Ovary (tissue), 10 donors: ENCODE results near the gene KCNQ5. TPM values are rescaled to one million over a fixed set of nuclear protein-coding genes. Genes with fewer than 3 reads are reported as not detected.
"Not testable (repeated sequence)": the region's sequence is repeated elsewhere in the genome, so short reads cannot be mapped to it uniquely, and the experiment has no call there.

ENCODE experiments used
- DNase-seq, 5 donors: peaks; one replicate each; pipeline ENCODE4 v3.0.0-alpha.2; 2019 to 2020
- H3K27ac ChIP-seq, 2 donors: fragments of 200-600 bp; one replicate each; pipeline versions ENCODE4 v1.5.1 to v1.8.0; 2019 to 2022
- H3K27me3 ChIP-seq: fragments of 200-600 bp; one replicate; pipeline ENCODE4 v1.8.0; 2022
- H3K36me3 ChIP-seq: fragments of 200-600 bp; sonication (generic); one replicate; pipeline ENCODE4 v1.5.1; 2019
- H3K4me1 ChIP-seq: one replicate; pipeline ENCODE4 v1.8.1; 2013; ENCODE audit warnings: mild to moderate bottlenecking, moderate library complexity; ENCODE audit not compliant: insufficient read depth
- H3K4me3 ChIP-seq: fragments of 200-600 bp; sonication (generic); one replicate; pipeline ENCODE4 v1.5.1; 2017
- H3K9me3 ChIP-seq, 2 donors: fragments of 200-600 bp in 1 of 2; sonication (generic) in 1 of 2; one replicate each; pipeline versions ENCODE4 v1.5.1 to v1.8.1; 2013 to 2019; ENCODE audit warnings: mild to moderate bottlenecking in 1 of 2, moderate library complexity in 1 of 2
- CTCF ChIP-seq, 3 donors: fragments of 450-650 bp in 2 of 3; fragments of 200-600 bp in 1 of 3; IDR thresholded peaks; one replicate each; pipeline versions ENCODE4 v1.5.1 to v1.8.0; 2016 to 2022; ENCODE audit warnings: antibody characterized with exemption in 3 of 3, mild to moderate bottlenecking in 1 of 3
- EP300 ChIP-seq: sonication (generic); formaldehyde crosslinking; IDR thresholded peaks from one replicate; pipeline ENCODE4 v1.6.1; 2017; ENCODE audit warnings: antibody characterized with exemption
- POLR2A ChIP-seq: fragments of 450-650 bp; IDR thresholded peaks from one replicate; pipeline ENCODE4 v1.6.1; 2017; ENCODE audit warnings: antibody characterized with exemption, mild to moderate bottlenecking, moderate library complexity
- WGBS, 3 donors: extraction: QIAGEN DNeasy Blood & Tissue Kit in 1 of 3; methylation state at CpG; one replicate each; pipeline versions ENCODE4 v1.1.5 to v1.1.7; 2013 to 2017; 5-methylcytosine and 5-hydroxymethylcytosine counted together
- intact Hi-C, 4 donors: fragments of 100-400 bp; cut with DNase I; formaldehyde crosslinking; loops; one replicate each; pipeline versions ENCODE4 v1.11.0 to v1.15.1; 2022 to 2023
- long read RNA-seq, 3 donors: library from polyadenylated mRNA in 2 of 3; unstranded in 2 of 3; transcript quantifications; one replicate each; pipeline ENCODE4 v2.0.0 and lab custom pipeline, GENCODE V29; 2021 to 2026
- polyA plus RNA-seq, 2 donors: library from polyadenylated mRNA; stranded (reverse); fragments of 200-250 nt in 1 of 2; fragments of 350-450 nt in 1 of 2; fragmentation: Illumina TruSeq in 1 of 2; extraction: RNeasy Lipid Tissue Mini Kit (QIAGEN cat#74804) in 1 of 2; gene quantifications; one replicate each; pipeline ENCODE4 v1.2.3, GENCODE V29; 2013 to 2014
- total RNA-seq, 7 donors: library from RNA; depleted of rRNA in 2 of 7; stranded (reverse); fragments of >200 nt in 2 of 7; fragmentation: NEBNext Ultra II Directional in 3 of 7; extraction: Animal tissue kit (Norgen Biotek cat#: 25700) in 3 of 7; gene quantifications; one replicate each; pipeline versions ENCODE4 v1.1.0 to v1.2.4, GENCODE V29; 2016 to 2023
- donor health status: DM: no; HTN: no; CAD: no; lungs with moderate emphysema.
- donor health status: DM: no; HTN: no; CAD: no.
- donor health status: Bipolar disorder and iron deficiency.
- donor health status: DM: yes; HTN: yes; CAD: no.
- donor health status: DM: no; HTN: no; CAD: no.
- donor health status: DM: yes; HTN: yes; CAD: no.

KCNQ5 gene
- total RNA-seq = under 1 TPM in 5 of 7 donors, not detected in 2; 0.07 to 0.80 (median 0.20) TPM
- polyA plus RNA-seq = under 1 TPM; 0.02 to 0.12 TPM
- long read RNA-seq, donor 1 = 0 reads
- long read RNA-seq, donor 2 = 0 reads
- long read RNA-seq, donor 3 = 0 reads

GRCh38 chr6:72621291-72622093 is at the start of gene KCNQ5:
Gene KCNQ5 (plus strand): TSS chr6:72622064.
- Histone ChIP-seq H3K4me1 (peaks cover 6% of the 10 kb centered on the region), H3K27ac (no peak within 1 kb of the TSS), H3K9me3 (no peaks in the 10 kb centered on the region), H3K36me3 (no peaks in the 10 kb centered on the region), H3K4me3 (peak within 1 kb of the TSS; percentile 18), H3K27me3 (no peaks in the 10 kb centered on the region)
- WGBS, 3 donors = 1% methylated on average over 48 to 58 of the region's 58 CpGs
- DNase-seq = no peak
- no peak for TF ChIP-seq CTCF (IDR thresholded peaks at IDR 0.05)
- no peak for TF ChIP-seq POLR2A
- no peak for TF ChIP-seq EP300
- intact Hi-C loops = no loop called here

- no peaks in the 10 kb centered on the region for H3K27me3 ChIP-seq
- no peak overlapping the region for H3K4me3 ChIP-seq
- WGBS, 3 donors = 26 to 47% (median 35%) methylated on average over 2 of the region's 2 CpGs
- H3K27ac ChIP-seq = no peak overlapping the region
- H3K36me3 ChIP-seq = no peaks in the 10 kb centered on the region
- intact Hi-C loops = no loop called here
- DNase-seq = no peak
- TF ChIP-seq EP300 (no peak), POLR2A (no peak), CTCF (IDR thresholded peaks at IDR 0.05) (no peak)
- no peaks in the 10 kb centered on the region for H3K4me1 ChIP-seq
- no peaks in the 10 kb centered on the region for H3K9me3 ChIP-seq
Measured at GRCh38 chr6:72579865-72580264, 42.0 kb upstream of the KCNQ5 start.

- H3K27me3 ChIP-seq = no peaks in the 10 kb centered on the region
- H3K4me3 ChIP-seq = no peak overlapping the region
- no peak for TF ChIP-seq EP300
- TF ChIP-seq POLR2A = no peak
- TF ChIP-seq CTCF (IDR thresholded peaks at IDR 0.05) = no peak
- H3K36me3 ChIP-seq = no peaks in the 10 kb centered on the region
- no peak overlapping the region for H3K27ac ChIP-seq
- no peaks in the 10 kb centered on the region for H3K9me3 ChIP-seq
- 4 to 10% (median 5%) methylated on average over 6 of the region's 6 CpGs for WGBS, 3 donors
- DNase-seq = no peak
- H3K4me1 ChIP-seq = no peaks in the 10 kb centered on the region
- intact Hi-C loops = no loop called here
Measured at GRCh38 chr6:72580281-72580940, 41.5 kb upstream of the KCNQ5 start.

GRCh38 chr6:72580950-72581349 is 40.9 kb upstream of the KCNQ5 start:
- H3K9me3 ChIP-seq, DNase-seq, H3K4me3 ChIP-seq, H3K4me1 ChIP-seq, H3K36me3 ChIP-seq, H3K27me3 ChIP-seq, intact Hi-C loops, H3K27ac ChIP-seq: not testable (repeated sequence)
- WGBS, 3 donors = 88 to 91% (median 89%) methylated on average over 2 of the region's 2 CpGs

GRCh38 chr6:72588155-72588554 is 33.7 kb upstream of the KCNQ5 start:
- intact Hi-C loops = no loop called here
- H3K36me3 ChIP-seq = no peaks in the 10 kb centered on the region
- H3K27me3 ChIP-seq = no peaks in the 10 kb centered on the region
- H3K9me3 ChIP-seq = no peaks in the 10 kb centered on the region
- WGBS, 3 donors = 89 to 96% (median 92%) methylated on average over 7 of the region's 7 CpGs
- no peaks in the 10 kb centered on the region for H3K4me1 ChIP-seq
- H3K27ac ChIP-seq = no peak overlapping the region
- no peak for DNase-seq
- TF ChIP-seq EP300 = no peak
- no peak for TF ChIP-seq CTCF (IDR thresholded peaks at IDR 0.05)
- TF ChIP-seq POLR2A = no peak
- H3K4me3 ChIP-seq = no peak overlapping the region
